Measurements from ENCODE around the gene HOMER3. TPM values are rescaled to one million over a fixed set of nuclear protein-coding genes. Genes with fewer than 3 reads are reported as not detected.
"Not testable (repeated sequence)": the region's sequence is repeated elsewhere in the genome, so short reads cannot be mapped to it uniquely, and the experiment has no call there.

Gene HOMER3
- polyA plus RNA-seq, 4 donors: 53.2 to 76.5 (median 56.5) TPM

GRCh38 chr19:18955042-18955441 lies 14.0 kb upstream of the HOMER3 start:
- DNase-seq (ENCODE audit: low read depth in 4 of 4, low spot score in 3 of 4): no peak

DNA sequence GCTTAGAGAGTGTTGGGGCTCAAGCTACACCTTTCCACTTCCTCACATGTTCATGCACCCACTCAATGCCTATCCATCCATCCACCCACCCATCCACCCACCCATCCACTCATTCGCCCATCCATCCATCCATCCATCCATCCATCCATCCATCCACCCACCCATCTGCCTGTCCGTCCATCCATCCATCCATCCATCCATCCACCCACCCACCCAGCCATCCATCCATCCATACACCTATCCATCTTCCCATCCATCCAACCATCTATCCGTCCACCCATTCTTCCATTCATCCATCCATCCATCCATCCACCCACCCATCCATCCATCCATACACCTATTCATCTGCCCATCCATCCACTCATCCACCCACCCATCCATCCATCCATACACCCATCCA lies 13.1 kb upstream of the HOMER3 start:
- DNase-seq (ENCODE audit: low read depth in 4 of 4, low spot score in 3 of 4): no peak

DNA sequence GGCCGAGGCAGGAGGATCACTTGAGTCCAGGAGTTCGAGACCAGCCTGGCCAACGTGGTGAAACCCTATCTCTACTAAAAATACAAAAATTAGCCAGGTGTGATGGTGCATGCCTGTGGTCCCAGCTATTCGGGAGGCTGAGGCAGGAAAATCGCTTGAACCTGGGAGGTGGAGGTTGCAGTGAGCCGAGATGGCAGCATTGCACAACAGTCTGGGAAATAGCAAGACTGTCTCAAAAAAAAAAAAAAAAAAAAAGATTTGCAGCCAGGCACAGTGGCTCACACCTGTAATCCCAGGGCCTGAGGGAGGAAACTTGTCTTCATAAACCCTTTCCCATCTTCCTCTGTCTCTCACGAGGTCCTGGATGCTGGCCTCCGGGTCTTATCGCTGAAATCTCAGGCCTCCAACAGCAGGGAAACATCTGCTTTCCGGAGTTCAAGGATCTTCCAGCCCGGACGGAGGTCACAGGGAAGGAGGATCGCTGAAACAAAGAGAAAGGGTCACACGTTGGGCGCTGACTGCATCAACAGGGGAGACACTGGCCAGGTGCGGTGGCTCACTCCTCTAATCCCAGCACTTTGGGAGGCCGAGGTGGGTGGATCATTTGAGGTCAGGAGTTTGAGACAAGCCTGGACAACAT lies 11.5 kb upstream of the HOMER3 start:
- not testable (repeated sequence) for DNase-seq (ENCODE audit: low read depth in 4 of 4, low spot score in 3 of 4)

DNA sequence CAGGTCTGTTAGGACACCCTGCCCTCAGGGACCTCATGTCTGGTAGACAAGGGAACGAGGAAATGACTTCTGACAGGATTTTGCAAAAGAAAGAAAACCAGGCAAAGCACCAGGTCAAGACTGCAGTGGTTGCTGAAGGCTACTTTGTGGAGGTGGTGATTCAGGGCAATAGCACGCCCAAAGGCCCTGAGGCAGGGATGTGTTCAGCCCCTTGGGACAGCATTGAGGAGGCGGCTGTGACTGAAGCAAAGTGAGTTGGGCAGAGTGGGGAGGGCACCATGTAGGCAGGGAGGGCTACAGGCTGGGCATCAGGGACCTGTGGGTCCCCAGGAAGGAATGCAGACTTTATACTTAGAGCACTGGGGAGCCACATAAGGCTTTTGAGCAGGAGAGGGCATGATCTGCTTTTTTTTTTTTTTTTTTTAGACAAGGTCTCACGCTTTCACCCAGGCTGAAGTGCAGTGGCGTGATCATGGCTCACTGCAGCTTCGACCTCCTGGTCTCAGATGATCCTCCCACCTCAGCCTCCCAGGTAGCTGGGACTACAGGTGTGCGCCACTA lies 10.8 kb upstream of the HOMER3 start:
- DNase-seq (ENCODE audit: low read depth in 4 of 4, low spot score in 3 of 4): no peak

- no peak for DNase-seq (ENCODE audit: low read depth in 4 of 4, low spot score in 3 of 4)
Observed at GRCh38 chr19:18949858-18950257, 8.8 kb upstream of the HOMER3 start.

DNA sequence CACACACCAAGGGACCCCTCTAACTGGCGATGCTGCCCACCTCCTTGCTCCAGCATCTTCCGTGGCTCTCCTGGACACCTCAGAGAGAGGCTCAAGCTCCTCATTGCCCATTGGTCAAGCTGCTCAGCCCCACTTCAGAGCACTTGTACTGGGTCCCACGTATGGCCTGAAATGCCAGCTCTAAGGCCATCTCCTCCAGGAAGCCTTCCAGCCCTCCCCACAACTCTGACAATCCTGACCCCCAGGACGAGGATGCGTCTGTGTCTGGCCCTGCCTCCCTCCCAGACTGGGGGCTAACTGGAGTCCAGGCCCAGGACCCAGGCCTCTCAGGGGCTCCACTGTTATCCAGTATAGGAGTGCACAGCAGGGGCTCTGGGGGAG lies 7.9 kb upstream of the HOMER3 start:
- DNase-seq (ENCODE audit: low read depth in 4 of 4, low spot score in 3 of 4): no peak

GRCh38 chr19:18948075-18948975 lies 7.3 kb upstream of the HOMER3 start:
- no peak for DNase-seq (ENCODE audit: low read depth in 4 of 4, low spot score in 3 of 4)

DNA sequence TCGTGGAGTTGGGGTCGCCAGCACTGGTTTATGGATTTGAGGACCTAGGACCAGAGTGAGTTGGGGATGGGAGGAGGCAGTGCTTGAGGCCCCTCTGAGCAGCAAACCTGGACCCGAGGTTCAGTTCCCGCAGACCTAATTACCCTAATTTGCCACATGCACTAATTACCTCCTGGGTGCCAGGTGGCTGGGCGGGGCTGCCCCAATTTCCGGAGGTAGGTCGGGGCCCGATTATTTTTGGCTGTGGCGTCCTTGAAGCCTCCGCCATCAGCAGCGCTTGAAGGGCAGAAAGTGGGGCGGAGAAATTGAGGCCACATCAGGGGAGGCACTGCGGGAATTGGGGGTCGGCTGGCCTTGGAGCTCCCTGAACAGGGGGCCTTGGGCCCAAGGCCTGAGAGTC lies 5.9 kb upstream of the HOMER3 start:
- no peak for DNase-seq (ENCODE audit: low read depth in 4 of 4, low spot score in 3 of 4)

- no peak for DNase-seq (ENCODE audit: low read depth in 4 of 4, low spot score in 3 of 4)
Observed at GRCh38 chr19:18946335-18946734, 5.3 kb upstream of the HOMER3 start.

DNA sequence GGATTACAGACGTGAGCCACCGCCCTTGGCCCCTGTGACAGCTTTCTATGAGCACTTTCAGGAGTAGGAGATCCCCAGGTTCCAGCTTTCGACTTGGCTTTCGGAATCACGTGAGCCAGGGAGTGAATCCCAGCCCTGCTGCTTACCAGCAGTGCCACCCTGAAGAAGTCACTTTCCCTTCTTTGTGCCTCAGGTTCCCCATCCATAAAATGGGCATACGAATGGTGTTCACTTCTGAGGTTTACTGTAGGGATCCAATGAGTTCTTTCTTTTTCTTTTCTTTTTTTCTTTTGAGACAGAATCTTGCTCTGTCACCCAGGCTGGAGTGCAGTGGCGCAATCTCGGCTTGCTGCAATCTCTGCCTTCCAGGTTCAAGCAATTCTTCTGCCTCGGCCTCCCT lies 4.3 kb upstream of the HOMER3 start:
- no peak for DNase-seq (ENCODE audit: low read depth in 4 of 4, low spot score in 3 of 4)

GRCh38 chr19:18943465-18943864 lies 2.4 kb upstream of the HOMER3 start:
- no peak for DNase-seq (ENCODE audit: low read depth in 4 of 4, low spot score in 3 of 4)

DNA sequence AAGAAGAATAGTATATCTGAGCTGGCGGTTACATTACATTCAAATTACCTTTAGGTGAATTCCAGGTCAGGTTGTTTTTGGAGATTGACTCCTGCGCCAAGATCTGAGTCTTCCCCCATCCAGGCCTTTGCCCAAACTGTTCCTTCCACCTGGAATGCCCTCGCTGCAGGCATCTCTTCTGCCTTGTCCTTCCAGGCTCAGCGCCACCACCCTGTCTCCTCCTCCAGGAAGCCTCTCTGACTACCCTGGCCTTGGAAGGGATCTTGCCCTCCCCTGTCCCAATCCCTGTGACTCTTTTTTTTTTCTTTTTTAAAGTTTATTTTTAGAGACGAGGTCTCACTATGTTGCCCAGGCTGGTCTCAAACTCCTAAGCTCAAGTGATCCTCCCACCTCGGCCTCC lies 1.7 kb upstream of the HOMER3 start:
- no peak for DNase-seq (ENCODE audit: low read depth in 4 of 4, low spot score in 3 of 4)

GRCh38 chr19:18941628-18942354 lies 774 bp upstream of the HOMER3 start:
- DNase-seq (ENCODE audit: low read depth in 4 of 4, low spot score in 3 of 4): no peak

DNA sequence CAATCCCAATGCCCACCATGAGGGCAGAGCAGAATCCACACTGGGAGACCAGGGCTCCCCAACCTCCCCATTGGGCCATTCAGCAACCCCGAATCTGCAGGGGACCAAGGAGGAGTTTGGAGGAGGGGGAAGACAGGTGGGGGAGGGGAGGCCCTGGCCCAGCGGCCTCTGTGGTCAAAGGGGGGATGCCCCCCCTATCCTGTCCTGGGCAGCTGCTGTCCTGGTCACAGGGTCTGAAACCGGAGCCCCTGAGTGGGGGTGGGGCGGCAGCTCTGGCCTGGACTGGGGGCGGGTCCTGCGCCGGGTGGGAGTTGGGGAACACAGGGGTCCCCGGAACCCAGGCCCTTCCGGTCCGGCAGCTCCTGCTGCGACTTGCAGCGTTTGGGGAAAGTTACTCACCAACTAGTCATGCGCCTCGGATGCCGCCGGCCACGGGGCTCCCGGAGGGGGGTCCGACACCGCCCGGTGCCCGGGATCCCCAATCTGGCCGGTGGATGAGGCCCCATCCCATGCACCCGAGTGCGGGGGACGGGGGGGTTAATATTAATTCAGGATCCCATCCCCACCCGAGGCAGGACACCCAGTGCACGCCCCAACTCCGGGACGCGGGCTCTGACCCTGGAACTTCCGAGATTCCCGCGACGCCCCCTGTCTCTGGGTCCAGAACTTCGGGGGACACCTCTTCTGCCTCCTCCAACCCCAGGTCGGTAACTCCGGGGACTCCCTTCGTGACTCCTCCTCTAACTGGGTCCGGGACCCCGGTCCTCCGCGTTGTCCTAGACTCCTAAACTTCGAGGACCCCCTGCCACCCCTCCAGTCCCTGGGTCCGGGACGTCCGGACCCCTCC lies 872 bp downstream of the HOMER3 start:
- no peak for DNase-seq (ENCODE audit: low read depth in 4 of 4, low spot score in 3 of 4)

DNA sequence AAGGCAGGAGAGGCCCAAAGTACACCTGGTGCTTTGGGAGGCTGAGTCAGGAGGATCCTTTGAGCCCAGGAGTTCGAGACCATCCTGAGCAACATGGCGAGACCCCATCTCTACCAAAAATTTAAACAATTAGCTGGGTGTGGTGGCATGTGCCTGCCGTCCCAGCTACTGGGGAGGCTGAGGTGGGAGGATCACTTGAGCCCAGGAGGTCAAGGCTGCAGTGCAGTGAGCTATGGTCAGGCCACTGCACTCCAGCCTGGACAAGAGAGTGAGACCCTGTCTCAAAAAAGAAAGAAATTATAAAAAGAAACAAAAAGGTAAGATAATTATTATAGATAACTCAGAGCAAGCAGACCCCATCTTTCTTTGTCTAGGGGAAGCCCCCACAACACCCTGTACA lies 1.9 kb downstream of the HOMER3 start:
- DNase-seq (ENCODE audit: low read depth in 4 of 4, low spot score in 3 of 4): no peak

- DNase-seq (ENCODE audit: low read depth in 4 of 4, low spot score in 3 of 4): no peak
Observed at GRCh38 chr19:18933297-18933696, 7.7 kb downstream of the HOMER3 start.

GRCh38 chr19:18932216-18932841 lies 8.7 kb downstream of the HOMER3 start:
- DNase-seq (ENCODE audit: low read depth in 4 of 4, low spot score in 3 of 4): no peak

GRCh38 chr19:18931316-18932162 lies 9.5 kb downstream of the HOMER3 start:
- no peak for DNase-seq (ENCODE audit: low read depth in 4 of 4, low spot score in 3 of 4)

GRCh38 chr19:18929311-18929710 lies 11.7 kb downstream of the HOMER3 start:
- no peak for DNase-seq (ENCODE audit: low read depth in 4 of 4, low spot score in 3 of 4)
